Activated CD8-positive, alpha-beta T cell treated with anti-CD3 and anti-CD28 coated beads, Interleukin-2, amount 10 ng/mL, durations not matched to agents 7 days and 5 days (primary cell): Measurements from ENCODE around the gene PLK1. TPM values are rescaled to one million over a fixed set of nuclear protein-coding genes. Genes with fewer than 3 reads are reported as not detected.
"Not testable (repeated sequence)": the region's sequence is repeated elsewhere in the genome, so short reads cannot be mapped to it uniquely, and the experiment has no call there.

Experiments used
- ATAC-seq: fragments of 150-1000 bp; cut with Tn5 transposase; one replicate; pipeline ENCODE4 v1.10.0; 2021; ENCODE audit warnings: moderate library complexity
- CTCF ChIA-PET: fragments of 350-600 bp; sonication (Branson Sonifier 250); formaldehyde crosslinking; loops from one replicate; lab custom pipeline; 2021; ENCODE audit warnings: antibody characterized with exemption; lab: Charles Lee
- POLR2A ChIA-PET: fragments of 350-600 bp; sonication (Branson Sonifier 250); formaldehyde crosslinking; loops from one replicate; lab custom pipeline; 2021; ENCODE audit warnings: antibody characterized with exemption; lab: Charles Lee
- DNase-seq: peaks from one replicate; pipeline ENCODE4 v3.0.0-alpha.2; 2020
- H3K27ac Mint-ChIP-seq: one replicate; pipeline ENCODE4 v1.8.0; 2021; ENCODE audit warnings: mild to moderate bottlenecking, mixed read lengths
- H3K27me3 Mint-ChIP-seq: one replicate; pipeline ENCODE4 v1.8.0; 2021; ENCODE audit warnings: low read depth, mixed read lengths
- H3K36me3 Mint-ChIP-seq: one replicate; pipeline ENCODE4 v1.8.0; 2021; ENCODE audit warnings: low read depth, mixed read lengths
- H3K4me1 Mint-ChIP-seq: one replicate; pipeline ENCODE4 v1.8.0; 2021; ENCODE audit warnings: low read depth, mixed read lengths
- H3K4me3 Mint-ChIP-seq: one replicate; pipeline ENCODE4 v1.8.0; 2021; ENCODE audit warnings: mild to moderate bottlenecking, mixed read lengths
- H3K9me3 Mint-ChIP-seq: one replicate; pipeline ENCODE4 v1.8.0; 2022; ENCODE audit warnings: mixed read lengths; ENCODE audit not compliant: insufficient read depth
- total RNA-seq, 2 experiments: library from RNA; stranded (reverse); gene quantifications; one replicate each; pipeline ENCODE4 v1.2.3, GENCODE V29; 2021

Gene PLK1
- total RNA-seq, 2 experiments from 2014 or later, result 138 to 139 TPM

DNA sequence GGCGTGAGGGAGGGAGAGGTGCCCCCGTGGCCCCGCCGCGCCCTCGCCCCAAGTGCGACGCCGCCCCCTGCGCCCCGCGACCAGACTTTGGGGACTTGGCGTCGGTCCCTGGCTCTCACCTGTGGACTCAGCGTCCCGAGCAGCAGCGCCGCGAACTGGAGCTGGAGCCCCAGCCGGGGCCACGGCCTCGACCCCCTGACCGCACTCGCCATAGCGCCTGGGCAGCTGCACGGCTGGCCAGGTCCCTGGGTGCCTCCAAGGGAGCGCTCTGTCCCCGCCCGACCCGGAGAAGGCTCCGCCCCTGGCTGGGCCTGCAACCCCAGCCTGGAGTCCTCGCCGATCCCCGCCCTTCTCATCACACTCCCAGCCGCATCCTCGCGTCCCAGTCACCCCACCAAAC, 34.3 kb downstream of the PLK1 start, which contains the start of gene ERN2:
ERN2 (minus strand) TSS at position 247 of the 400 bp plus-strand sequence; CDS start at position 212, 35 bp downstream.
- ChIA-PET CTCF (no interaction called here), POLR2A (no interaction called here)
- Mint-ChIP-seq H3K4me1 (no peaks in the 10 kb centered on the region), H3K36me3 (peaks cover 2% of the 10 kb centered on the region), H3K9me3 (peaks cover 16% of the 10 kb centered on the region), H3K4me3 (no peak within 1 kb of the TSS), H3K27me3 (peaks cover 39% of the 10 kb centered on the region), H3K27ac (no peak within 1 kb of the TSS)
- no peak for ATAC-seq
- DNase-seq, result no peak

GRCh38 chr16:23716484-23716883, 37.8 kb downstream of the PLK1 start:
- no peak for DNase-seq
- no peaks in the 10 kb centered on the region for H3K9me3 Mint-ChIP-seq
- H3K27me3 Mint-ChIP-seq, result peaks cover 37% of the 10 kb centered on the region
- peaks cover 2% of the 10 kb centered on the region for H3K36me3 Mint-ChIP-seq
- H3K4me3 Mint-ChIP-seq, result no peak overlapping the region
- no peak for ATAC-seq
- H3K27ac Mint-ChIP-seq, result no peak overlapping the region
- no peaks in the 10 kb centered on the region for H3K4me1 Mint-ChIP-seq
- POLR2A ChIA-PET, result no interaction called here
- CTCF ChIA-PET, result interaction anchor here (0.6 kb wide), 1 partner anchor 511 kb away, joined by 4 read pairs; no protein-coding TSS in a partner anchor

GRCh38 chr16:23722613-23723240, 44.0 kb downstream of the PLK1 start:
- ATAC-seq, POLR2A ChIA-PET, H3K36me3 Mint-ChIP-seq, CTCF ChIA-PET, DNase-seq, H3K27ac Mint-ChIP-seq, H3K4me1 Mint-ChIP-seq, H3K9me3 Mint-ChIP-seq, H3K4me3 Mint-ChIP-seq: not testable (repeated sequence)
- H3K27me3 Mint-ChIP-seq, result peaks cover 21% of the 10 kb centered on the region

DNA sequence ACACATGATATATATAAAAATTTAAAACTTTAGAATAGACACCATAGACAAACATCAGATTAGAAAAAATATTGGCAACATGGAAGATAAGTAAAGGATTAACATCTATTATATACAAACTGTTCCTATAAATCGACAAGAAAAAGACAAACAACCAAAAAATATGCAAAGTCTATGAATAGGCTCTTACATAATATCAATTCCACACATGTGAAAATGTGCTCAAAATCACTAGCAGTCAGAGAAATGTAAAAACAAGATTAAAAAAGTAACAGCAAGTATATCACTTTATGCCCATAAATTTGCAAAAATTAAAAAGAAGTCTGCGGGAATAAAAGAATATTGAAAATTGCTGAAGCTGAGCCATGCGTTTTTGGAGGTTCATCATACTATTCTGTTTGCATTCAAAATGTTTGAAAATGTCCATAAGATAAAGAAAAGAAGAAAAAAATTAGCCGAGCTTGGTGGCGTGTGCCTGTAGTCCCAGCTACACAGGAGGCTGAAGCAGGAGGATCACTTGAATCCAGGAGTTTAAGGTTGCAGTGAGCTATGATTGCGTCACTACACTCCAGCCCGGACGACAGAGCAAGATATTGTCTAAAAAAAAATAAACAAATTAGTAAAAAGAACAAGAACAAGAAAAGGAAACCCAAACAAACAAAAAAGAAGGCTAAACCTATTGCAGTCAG, 45.6 kb downstream of the PLK1 start:
- ChIA-PET POLR2A (no interaction called here), CTCF (no interaction called here)
- Mint-ChIP-seq H3K9me3 (peaks cover 7% of the 10 kb centered on the region), H3K4me3 (no peak overlapping the region), H3K27ac (no peak overlapping the region), H3K36me3 (no peaks in the 10 kb centered on the region), H3K4me1 (peaks cover 4% of the 10 kb centered on the region), H3K27me3 (peaks cover 13% of the 10 kb centered on the region)
- ATAC-seq (no peak), DNase-seq (no peak)

GRCh38 chr16:23724785-23725131, 46.1 kb downstream of the PLK1 start:
- ChIA-PET CTCF (no interaction called here), POLR2A (interaction anchor here (0.6 kb wide), 1 partner anchor 379 kb away, joined by 4 read pairs; no protein-coding TSS in a partner anchor)
- ATAC-seq, result no peak
- Mint-ChIP-seq H3K4me3 (no peak overlapping the region), H3K27ac (no peak overlapping the region), H3K27me3 (peaks cover 13% of the 10 kb centered on the region), H3K36me3 (no peaks in the 10 kb centered on the region), H3K4me1 (peaks cover 4% of the 10 kb centered on the region), H3K9me3 (peaks cover 7% of the 10 kb centered on the region)
- no peak for DNase-seq

- H3K9me3 Mint-ChIP-seq, result peaks cover 7% of the 10 kb centered on the region
- H3K27ac Mint-ChIP-seq, result no peak overlapping the region
- peaks cover 4% of the 10 kb centered on the region for H3K4me1 Mint-ChIP-seq
- ChIA-PET POLR2A (no interaction called here), CTCF (interaction anchor here (1.9 kb wide), 1 partner anchor 284 kb away, joined by 4 read pairs; no protein-coding TSS in a partner anchor)
- ATAC-seq (no peak), DNase-seq (no peak)
- no peak overlapping the region for H3K4me3 Mint-ChIP-seq
- no peaks in the 10 kb centered on the region for H3K36me3 Mint-ChIP-seq
- peaks cover 11% of the 10 kb centered on the region for H3K27me3 Mint-ChIP-seq
Measured at GRCh38 chr16:23726710-23727109, 48.0 kb downstream of the PLK1 start.

GRCh38 chr16:23728112-23728477, 49.4 kb downstream of the PLK1 start:
- ChIA-PET CTCF (interaction anchor here (0.6 to 1.9 kb wide), 3 partner anchors 19 to 777 kb away, joined by 3 to 6 read pairs (median 4); no protein-coding TSS in a partner anchor), POLR2A (no interaction called here)
- no peak overlapping the region for H3K27ac Mint-ChIP-seq
- no peaks in the 10 kb centered on the region for H3K36me3 Mint-ChIP-seq
- peaks cover 4% of the 10 kb centered on the region for H3K4me1 Mint-ChIP-seq
- H3K9me3 Mint-ChIP-seq, result peaks cover 2% of the 10 kb centered on the region
- H3K4me3 Mint-ChIP-seq, result no peak overlapping the region
- H3K27me3 Mint-ChIP-seq, result peaks cover 10% of the 10 kb centered on the region
- ATAC-seq (no peak), DNase-seq (no peak)

- Mint-ChIP-seq H3K4me3 (no peak overlapping the region), H3K27me3 (peaks cover 6% of the 10 kb centered on the region), H3K36me3 (no peaks in the 10 kb centered on the region), H3K27ac (no peak overlapping the region), H3K4me1 (peaks cover 4% of the 10 kb centered on the region), H3K9me3 (no peaks in the 10 kb centered on the region)
- ATAC-seq (no peak), DNase-seq (no peak)
- POLR2A ChIA-PET, result no interaction called here
- CTCF ChIA-PET, result no interaction called here
Measured at GRCh38 chr16:23729503-23730424, 51.1 kb downstream of the PLK1 start.

DNA sequence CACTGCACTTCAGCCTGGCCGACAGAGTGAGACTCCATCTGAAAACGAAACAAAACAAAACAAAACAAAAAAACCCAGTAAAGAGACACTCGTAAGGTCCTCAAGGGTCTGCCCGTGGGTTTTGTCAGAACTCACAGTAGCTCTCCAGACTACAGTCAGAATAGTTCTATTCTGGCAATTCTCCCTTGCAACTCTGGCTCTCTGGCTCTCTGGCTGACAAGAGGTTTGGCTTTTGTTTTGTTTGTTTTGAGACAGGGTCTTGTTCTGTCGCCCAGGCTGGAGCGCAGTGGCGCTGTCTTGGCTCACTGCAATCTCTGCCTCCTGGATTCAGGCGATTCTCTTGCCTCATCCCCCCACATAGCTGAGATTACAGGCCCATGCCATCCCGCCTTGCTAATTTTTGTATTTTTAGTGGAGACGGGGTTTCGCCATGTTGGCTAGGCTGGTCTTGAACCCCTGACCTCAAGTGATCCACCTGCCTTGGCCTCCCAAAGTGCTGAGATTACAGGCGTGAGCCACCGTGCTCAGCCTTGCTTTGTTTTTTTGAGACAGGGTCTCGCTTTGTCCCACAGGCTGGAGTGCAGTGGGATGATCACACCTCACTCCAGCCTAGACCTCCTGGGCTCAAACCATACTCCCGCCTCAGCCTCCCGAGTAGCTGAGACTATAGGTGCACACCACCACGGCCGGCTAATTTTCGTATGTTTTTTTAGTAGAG, 55.6 kb downstream of the PLK1 start:
- Mint-ChIP-seq H3K36me3 (no peaks in the 10 kb centered on the region), H3K9me3 (no peaks in the 10 kb centered on the region), H3K27ac (no peak overlapping the region), H3K4me3 (no peak overlapping the region), H3K4me1 (peaks cover 4% of the 10 kb centered on the region), H3K27me3 (peaks cover 9% of the 10 kb centered on the region)
- ChIA-PET POLR2A (no interaction called here), CTCF (interaction anchor here (0.6 to 1.9 kb wide), 4 partner anchors 273 to 770 kb away, joined by 3 to 8 read pairs (median 4); no protein-coding TSS in a partner anchor)
- ATAC-seq, result no peak
- no peak for DNase-seq

GRCh38 chr16:23737423-23738028, 58.8 kb downstream of the PLK1 start:
- DNase-seq, H3K36me3 Mint-ChIP-seq, H3K9me3 Mint-ChIP-seq, H3K4me3 Mint-ChIP-seq, ATAC-seq, H3K27ac Mint-ChIP-seq, CTCF ChIA-PET, POLR2A ChIA-PET, H3K4me1 Mint-ChIP-seq: not testable (repeated sequence)
- peaks cover 18% of the 10 kb centered on the region for H3K27me3 Mint-ChIP-seq

DNA sequence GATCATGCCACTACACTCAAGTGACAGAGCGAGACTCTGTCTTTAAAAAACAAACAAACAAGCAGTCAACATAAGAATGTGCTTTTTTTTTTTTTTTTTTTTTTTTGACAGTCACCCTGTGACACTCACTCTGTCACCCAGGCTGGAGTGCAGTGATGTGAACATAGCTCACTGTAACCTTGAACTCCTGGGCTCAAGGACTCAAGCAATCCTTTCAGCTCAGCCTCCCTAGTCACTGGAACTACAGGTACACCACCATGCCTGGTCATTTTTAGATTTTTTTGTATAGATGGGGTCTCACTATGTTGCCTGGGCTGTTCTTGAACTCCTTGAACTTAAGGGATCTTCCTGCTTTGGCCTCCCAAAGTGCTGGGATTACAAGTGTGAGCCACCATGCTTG, 60.8 kb downstream of the PLK1 start:
- ChIA-PET POLR2A (no interaction called here), CTCF (no interaction called here)
- Mint-ChIP-seq H3K4me1 (peaks cover 4% of the 10 kb centered on the region), H3K9me3 (no peaks in the 10 kb centered on the region), H3K4me3 (no peak overlapping the region), H3K27ac (no peak overlapping the region), H3K27me3 (peaks cover 21% of the 10 kb centered on the region), H3K36me3 (no peaks in the 10 kb centered on the region)
- ATAC-seq, result no peak
- no peak for DNase-seq
